ENCODE results near the gene MAP7. TPM values are rescaled to one million over a fixed set of nuclear protein-coding genes. Genes with fewer than 3 reads are reported as not detected.

The MAP7 gene
- total and polyA plus RNA-seq, 2 of the 13 experiments (the other 11 are each of a cell fraction or from before 2014, with no cell fraction given), result 0.04 TPM; not detected in 1

DNA sequence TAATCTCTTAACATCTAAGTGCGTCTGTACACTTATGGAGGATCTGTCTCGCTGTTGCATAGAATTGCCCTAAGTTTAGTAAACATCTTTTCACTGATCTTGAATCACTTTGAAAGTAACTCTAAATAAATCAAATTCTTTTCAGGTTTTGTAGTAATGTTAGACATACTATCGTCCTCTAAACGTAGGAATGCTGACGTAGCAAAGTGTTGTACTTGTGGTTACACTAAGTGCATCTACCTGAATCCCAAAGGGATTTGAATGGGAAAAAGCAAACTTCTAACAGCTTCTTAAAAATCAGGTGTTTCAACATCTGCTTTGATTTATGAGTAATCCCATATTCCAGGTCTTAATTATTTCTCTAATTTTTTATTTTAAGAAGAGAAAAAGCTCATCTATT, 49.8 kb downstream of the MAP7 start (continued):
- TF ChIP-seq ZNF30 (CRISPR knock-in tag; IDR thresholded peaks at IDR 0.05), result no peak
- peak; percentile 92 for TF ChIP-seq MAFF (IDR thresholded peaks at IDR 0.05; ENCODE audit: low read depth, low read length)

DNA sequence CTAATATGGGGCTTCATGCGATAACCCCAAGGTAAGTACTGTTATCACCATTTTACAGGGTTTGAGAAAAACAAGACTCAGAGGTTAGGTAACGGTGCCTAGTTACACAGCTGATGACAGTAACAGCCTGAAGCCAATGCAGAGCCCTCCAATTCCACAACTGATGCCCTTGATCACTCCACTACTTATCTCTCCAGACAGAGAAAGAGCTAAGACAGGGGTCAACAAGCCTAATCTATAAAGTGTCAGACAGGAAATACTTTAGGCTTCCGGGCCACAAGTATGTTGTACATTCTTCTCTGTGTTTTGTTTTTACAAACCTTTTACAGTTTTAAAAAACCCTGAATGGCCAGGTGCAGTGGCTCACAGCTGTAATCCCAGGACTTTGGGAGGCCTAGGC, 50.9 kb downstream of the MAP7 start:
- no peak for ATAC-seq
- no peaks in the 10 kb centered on the region for H3K79me2 ChIP-seq (ENCODE audit: insufficient read depth, low read length)
- BruUV-seq (replicated peaks), result no TSS peak
- no peak for FAIRE-seq
- 15% methylated on average over 3 of the region's 3 CpGs for WGBS (ENCODE audit: low lambda C conversion rate)
- H3K4me3 ChIP-seq (replicated peaks in 1 of 3; ENCODE audit: insufficient read depth in 1 of 3, low read depth in 2 of 3, low read length in 3 of 3), result no peak overlapping the region
- H3K9me3 ChIP-seq (ENCODE audit: low read length), result no peaks in the 10 kb centered on the region
- ChIA-PET POLR2A (no interaction called here), CTCF (ENCODE audit: low intra/inter-chr PET ratio, low total read pairs) (no interaction called here)
- H3K27ac ChIP-seq (ENCODE audit: extremely low read length, insufficient read depth, low read length), result no peak overlapping the region
- H2AFZ ChIP-seq (ENCODE audit: low read length), result no peak overlapping the region
- H3K9ac ChIP-seq (ENCODE audit: insufficient read depth, low read depth, low read length), result no peak overlapping the region
- H4K20me1 ChIP-seq (ENCODE audit: insufficient read depth, low read length), result no peaks in the 10 kb centered on the region
- H3K4me1 ChIP-seq (ENCODE audit: insufficient read depth, low read length), result no peaks in the 10 kb centered on the region
- DNase-seq (ENCODE audit: low spot score), result no peak
- in situ Hi-C loops (cut with HindIII; ENCODE audit: extremely low pct_ligation_motif_present, low pct_unique_long_range_greater_than_20kb) (no loop called here), intact Hi-C loops (cut with micrococcal nuclease; ENCODE audit: unreplicated experiment) (no loop called here)
- H3K36me3 ChIP-seq (replicated peaks in 1 of 2; ENCODE audit: control insufficient read depth in 1 of 2, insufficient read depth in 2 of 2, low read length in 2 of 2), result no peaks in the 10 kb centered on the region
- no peak overlapping the region for H3K4me2 ChIP-seq (ENCODE audit: low read depth, low read length)
- no peaks in the 10 kb centered on the region for H3K27me3 ChIP-seq (ENCODE audit: control insufficient read depth in 1 of 2, insufficient read depth in 2 of 2, low read length in 2 of 2)
- TF ChIP-seq, protein P1, sequence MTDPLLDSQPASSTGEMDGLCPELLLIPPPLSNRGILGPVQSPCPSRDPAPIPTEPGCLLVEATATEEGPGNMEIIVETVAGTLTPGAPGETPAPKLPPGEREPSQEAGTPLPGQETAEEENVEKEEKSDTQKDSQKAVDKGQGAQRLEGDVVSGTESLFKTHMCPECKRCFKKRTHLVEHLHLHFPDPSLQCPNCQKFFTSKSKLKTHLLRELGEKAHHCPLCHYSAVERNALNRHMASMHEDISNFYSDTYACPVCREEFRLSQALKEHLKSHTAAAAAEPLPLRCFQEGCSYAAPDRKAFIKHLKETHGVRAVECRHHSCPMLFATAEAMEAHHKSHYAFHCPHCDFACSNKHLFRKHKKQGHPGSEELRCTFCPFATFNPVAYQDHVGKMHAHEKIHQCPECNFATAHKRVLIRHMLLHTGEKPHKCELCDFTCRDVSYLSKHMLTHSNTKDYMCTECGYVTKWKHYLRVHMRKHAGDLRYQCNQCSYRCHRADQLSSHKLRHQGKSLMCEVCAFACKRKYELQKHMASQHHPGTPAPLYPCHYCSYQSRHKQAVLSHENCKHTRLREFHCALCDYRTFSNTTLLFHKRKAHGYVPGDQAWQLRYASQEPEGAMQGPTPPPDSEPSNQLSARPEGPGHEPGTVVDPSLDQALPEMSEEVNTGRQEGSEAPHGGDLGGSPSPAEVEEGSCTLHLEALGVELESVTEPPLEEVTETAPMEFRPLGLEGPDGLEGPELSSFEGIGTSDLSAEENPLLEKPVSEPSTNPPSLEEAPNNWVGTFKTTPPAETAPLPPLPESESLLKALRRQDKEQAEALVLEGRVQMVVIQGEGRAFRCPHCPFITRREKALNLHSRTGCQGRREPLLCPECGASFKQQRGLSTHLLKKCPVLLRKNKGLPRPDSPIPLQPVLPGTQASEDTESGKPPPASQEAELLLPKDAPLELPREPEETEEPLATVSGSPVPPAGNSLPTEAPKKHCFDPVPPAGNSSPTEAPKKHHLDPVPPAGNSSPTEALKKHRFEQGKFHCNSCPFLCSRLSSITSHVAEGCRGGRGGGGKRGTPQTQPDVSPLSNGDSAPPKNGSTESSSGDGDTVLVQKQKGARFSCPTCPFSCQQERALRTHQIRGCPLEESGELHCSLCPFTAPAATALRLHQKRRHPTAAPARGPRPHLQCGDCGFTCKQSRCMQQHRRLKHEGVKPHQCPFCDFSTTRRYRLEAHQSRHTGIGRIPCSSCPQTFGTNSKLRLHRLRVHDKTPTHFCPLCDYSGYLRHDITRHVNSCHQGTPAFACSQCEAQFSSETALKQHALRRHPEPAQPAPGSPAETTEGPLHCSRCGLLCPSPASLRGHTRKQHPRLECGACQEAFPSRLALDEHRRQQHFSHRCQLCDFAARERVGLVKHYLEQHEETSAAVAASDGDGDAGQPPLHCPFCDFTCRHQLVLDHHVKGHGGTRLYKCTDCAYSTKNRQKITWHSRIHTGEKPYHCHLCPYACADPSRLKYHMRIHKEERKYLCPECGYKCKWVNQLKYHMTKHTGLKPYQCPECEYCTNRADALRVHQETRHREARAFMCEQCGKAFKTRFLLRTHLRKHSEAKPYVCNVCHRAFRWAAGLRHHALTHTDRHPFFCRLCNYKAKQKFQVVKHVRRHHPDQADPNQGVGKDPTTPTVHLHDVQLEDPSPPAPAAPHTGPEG (CRISPR knock-in tag; IDR thresholded peaks at IDR 0.05), result no peak
- TF ChIP-seq, protein P2, sequence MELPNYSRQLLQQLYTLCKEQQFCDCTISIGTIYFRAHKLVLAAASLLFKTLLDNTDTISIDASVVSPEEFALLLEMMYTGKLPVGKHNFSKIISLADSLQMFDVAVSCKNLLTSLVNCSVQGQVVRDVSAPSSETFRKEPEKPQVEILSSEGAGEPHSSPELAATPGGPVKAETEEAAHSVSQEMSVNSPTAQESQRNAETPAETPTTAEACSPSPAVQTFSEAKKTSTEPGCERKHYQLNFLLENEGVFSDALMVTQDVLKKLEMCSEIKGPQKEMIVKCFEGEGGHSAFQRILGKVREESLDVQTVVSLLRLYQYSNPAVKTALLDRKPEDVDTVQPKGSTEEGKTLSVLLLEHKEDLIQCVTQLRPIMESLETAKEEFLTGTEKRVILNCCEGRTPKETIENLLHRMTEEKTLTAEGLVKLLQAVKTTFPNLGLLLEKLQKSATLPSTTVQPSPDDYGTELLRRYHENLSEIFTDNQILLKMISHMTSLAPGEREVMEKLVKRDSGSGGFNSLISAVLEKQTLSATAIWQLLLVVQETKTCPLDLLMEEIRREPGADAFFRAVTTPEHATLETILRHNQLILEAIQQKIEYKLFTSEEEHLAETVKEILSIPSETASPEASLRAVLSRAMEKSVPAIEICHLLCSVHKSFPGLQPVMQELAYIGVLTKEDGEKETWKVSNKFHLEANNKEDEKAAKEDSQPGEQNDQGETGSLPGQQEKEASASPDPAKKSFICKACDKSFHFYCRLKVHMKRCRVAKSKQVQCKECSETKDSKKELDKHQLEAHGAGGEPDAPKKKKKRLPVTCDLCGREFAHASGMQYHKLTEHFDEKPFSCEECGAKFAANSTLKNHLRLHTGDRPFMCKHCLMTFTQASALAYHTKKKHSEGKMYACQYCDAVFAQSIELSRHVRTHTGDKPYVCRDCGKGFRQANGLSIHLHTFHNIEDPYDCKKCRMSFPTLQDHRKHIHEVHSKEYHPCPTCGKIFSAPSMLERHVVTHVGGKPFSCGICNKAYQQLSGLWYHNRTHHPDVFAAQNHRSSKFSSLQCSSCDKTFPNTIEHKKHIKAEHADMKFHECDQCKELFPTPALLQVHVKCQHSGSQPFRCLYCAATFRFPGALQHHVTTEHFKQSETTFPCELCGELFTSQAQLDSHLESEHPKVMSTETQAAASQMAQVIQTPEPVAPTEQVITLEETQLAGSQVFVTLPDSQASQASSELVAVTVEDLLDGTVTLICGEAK (IDR thresholded peaks at IDR 0.05), result no peak
- TF ChIP-seq, protein P2 (CRISPR knock-in tag; IDR thresholded peaks at IDR 0.05), result no peak
- TF ChIP-seq TCF7L2 (IDR thresholded peaks at IDR 0.05; ENCODE audit: low read depth, low read length), result no peak
- no peak for TF ChIP-seq NR3C1 (CRISPR knock-in tag; IDR thresholded peaks at IDR 0.05)
- TF ChIP-seq ZNF772 (CRISPR knock-in tag; IDR thresholded peaks at IDR 0.05), result no peak

Measured in HepG2 (cell line).